HG03457 (cell line): ENCODE measurements around the gene TSEN2.
"Not testable (repeated sequence)": the region's sequence is repeated elsewhere in the genome, so short reads cannot be mapped to it uniquely, and the experiment has no call there.

Experiments
- ATAC-seq: cut with Tn5 transposase; IDR thresholded peaks from one replicate; pipeline ENCODE4 v1.9.1; 2021; ENCODE audit warnings: moderate number of reproducible peaks; ENCODE audit not compliant: unreplicated experiment

TSEN2 gene

DNA sequence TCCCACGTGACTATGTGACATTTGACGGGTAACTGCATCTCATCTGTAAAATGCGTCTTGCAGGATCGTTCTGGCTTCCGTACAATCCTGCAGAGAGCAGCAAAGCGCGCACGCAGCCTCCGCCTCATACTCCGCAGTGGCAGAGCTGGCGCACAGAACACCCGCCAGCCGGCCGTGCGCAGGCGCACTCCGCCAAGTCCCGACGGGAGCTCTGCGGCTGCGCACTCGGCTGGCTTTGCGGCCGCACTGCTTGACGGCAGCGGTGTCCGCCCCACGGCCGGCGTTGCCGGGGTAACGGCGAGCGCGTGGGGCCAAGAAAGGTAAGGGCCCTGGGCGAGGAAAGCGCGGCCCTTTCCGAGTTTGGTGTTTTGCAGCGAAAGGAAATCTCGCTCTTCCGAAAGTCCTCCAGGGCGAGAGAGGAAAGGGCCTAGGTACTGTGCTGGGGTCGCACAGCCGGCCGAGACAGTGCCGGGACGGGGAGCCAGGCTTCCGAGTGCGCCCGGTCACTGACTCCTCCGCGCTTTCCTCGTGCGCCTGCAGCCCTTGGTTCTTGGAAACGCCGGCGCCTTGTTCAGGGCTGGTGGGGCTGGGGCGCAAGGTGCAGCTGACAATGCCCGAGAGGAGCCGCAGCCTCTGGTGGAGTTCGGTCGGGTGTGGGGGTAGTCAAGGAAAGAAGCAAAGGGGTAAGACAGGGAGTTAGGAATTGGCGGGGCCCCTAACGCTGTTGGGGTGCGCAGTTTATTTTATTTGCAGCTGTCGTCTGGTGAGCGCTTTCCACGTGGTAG is at the start of gene TSEN2:
Gene TSEN2, plus strand, starts transcription at position 283 of the 785 bp plus-strand sequence. CDS start 5,321 bp downstream, outside the sequence.
- ATAC-seq: peak; percentile 86

DNA sequence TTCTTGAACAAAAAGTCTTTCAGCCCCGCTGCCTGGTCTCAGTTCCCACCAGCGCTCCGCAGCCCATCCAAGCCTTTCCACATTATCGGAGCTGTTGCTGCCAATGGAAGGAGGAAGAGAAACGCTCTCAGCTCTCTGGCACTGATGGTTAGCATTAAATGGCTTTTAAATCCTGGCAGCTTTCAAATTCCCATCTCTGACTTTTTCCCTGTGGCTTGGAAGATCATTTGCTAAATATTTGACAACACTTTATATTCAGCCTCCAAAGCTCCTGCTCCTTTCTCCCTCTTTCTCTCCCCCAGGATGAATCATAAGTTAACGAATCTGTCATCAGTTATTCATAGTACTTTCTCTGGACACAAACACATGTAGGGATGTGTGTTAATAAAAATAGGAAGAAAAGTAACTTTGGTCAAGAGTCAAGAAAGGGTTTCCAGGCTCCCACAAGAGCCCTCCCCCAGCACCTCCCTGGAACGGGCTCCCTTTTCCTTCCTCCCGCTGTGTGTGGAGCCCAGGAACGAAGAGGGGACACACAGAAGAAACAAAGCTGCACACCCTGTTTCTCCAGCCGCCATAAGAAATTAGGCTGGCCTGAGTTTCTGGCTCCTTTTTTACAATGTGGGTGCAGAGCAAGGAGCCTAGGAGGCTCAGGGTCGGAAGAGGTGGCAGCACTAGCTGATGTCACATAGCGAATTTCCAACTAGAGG is 47.6 kb upstream of the TSEN2 start:
- ATAC-seq: no peak

DNA sequence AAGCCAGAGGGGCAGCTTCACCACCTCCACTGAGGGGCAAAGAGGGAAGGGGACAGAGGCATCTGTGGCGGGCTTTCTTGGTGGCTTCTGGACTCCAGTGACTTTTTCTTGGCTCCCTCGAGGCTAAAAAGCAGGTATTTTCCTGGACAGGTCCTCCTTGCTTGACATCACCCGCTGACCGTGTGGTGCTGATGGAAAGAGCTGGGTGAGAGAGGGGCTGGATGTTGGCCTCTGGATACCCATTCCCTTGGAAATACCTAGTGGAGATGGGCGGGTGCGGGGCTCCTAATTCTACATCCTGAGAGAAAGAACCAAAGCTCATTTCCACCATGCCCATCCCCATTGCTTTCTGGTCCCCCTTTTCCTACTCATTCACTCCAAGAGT is 47.1 kb upstream of the TSEN2 start:
- no peak for ATAC-seq

DNA sequence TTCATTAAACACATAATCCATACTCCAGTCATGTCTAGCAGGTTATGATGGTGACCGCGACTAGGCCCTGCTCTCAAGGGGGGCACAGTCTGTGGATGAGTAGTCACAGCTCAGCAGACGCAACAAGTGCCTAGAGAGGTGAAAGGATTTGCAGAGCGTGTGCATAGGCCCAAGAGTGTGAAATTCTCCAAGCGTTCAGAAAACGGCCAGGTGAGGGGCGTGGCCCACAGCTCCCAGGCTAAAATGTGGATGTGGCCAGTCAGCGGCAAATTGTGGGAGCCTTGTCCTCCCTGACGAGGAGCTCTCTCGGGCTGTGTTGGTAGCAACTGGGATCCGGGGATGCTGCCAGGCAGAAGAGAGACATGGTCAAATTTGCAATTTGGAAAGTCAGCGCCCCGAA is 46.4 kb upstream of the TSEN2 start:
- no peak for ATAC-seq

DNA sequence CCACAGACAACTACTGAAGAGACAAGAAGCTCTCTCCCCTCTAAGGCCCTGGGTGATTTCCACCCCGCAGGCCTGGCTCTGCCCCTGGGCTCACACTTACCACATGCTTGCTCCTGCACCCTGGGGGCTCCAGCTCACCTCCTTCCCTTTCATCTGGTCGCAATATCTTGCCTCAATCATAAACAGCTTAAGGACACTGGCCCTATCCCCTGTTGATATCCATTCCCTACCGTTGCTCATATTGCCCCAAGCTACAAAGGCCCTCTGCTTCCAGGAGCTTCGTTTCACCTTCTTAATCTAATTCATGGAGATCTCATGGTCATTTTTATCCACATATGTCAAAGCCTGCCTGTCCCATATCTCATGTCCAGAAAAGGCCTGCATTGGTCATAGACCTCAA is 46.0 kb upstream of the TSEN2 start:
- ATAC-seq: no peak

DNA sequence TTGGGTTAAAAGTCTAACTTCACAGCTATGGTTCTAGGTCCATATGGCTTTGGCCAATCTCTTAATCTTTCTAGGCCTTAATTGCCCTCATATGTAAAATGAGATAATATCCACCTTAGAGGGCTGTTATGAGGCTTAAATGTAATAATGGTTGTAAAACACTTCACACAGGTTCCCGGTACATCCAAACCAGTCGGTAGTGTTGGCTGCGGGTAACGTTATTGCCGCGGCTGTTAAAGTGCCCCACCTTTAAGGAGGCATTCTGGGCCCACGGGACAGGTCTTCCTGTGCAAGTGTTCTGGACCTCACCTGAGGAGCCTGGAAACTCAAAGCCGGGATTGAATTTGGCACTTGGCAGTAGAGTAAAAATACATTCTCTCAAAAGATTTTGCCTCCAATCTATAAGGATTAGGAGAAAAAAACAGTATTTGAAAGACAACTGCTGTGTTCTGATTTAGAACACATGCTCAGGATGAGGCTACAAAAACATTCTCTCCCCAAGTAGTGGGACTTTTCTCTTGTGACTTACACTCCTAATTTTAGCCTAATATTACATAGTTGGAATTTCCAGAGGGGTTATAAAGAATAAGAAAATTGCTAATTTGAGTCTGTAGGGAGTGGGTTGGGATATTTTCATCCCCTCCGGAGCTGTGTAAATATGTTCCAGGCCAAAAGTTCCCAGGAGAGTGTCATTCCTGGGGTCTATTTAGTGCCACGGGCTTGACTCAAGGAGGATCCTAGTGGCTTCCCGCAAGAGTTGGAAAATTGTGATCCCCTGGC is 44.9 kb upstream of the TSEN2 start:
- no peak for ATAC-seq

DNA sequence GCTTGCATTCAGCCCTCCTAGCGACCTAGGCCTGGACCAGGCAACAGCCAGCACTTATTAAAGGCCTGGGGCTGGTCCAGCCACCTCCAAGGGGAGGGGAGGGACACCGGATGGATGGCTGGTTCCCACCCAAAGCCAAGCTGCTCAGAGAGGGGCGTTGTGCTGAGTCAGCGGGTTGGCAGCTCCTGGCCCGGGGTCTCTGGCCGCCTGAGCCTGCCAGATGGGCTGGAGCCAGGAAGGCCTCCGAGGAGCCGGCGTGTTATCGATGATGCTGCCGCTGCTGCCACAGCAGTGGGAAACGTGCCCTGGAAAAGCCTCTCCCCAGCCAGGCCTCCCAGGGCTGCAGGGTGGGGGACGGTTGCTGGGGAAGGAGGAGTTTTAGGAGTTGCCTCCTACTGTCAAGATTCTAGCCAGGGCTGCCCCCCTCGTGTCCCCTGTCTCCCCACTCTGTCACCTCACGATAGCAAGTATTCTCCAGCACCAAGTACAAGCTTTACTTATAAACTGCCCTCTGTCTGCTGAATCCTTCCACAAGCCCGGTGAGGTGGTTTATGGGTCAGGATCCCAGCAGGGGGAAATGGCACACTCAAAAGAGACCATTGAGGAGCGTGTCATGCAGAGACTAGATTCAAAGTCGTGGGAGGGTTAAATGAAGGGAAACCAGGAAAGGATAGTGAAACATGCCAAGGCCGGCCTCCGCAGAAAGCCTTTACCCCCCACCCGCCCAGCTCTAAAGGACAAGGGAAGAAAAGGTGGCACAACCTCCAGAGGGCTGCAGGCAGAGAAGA is 43.2 kb upstream of the TSEN2 start:
- no peak for ATAC-seq

DNA sequence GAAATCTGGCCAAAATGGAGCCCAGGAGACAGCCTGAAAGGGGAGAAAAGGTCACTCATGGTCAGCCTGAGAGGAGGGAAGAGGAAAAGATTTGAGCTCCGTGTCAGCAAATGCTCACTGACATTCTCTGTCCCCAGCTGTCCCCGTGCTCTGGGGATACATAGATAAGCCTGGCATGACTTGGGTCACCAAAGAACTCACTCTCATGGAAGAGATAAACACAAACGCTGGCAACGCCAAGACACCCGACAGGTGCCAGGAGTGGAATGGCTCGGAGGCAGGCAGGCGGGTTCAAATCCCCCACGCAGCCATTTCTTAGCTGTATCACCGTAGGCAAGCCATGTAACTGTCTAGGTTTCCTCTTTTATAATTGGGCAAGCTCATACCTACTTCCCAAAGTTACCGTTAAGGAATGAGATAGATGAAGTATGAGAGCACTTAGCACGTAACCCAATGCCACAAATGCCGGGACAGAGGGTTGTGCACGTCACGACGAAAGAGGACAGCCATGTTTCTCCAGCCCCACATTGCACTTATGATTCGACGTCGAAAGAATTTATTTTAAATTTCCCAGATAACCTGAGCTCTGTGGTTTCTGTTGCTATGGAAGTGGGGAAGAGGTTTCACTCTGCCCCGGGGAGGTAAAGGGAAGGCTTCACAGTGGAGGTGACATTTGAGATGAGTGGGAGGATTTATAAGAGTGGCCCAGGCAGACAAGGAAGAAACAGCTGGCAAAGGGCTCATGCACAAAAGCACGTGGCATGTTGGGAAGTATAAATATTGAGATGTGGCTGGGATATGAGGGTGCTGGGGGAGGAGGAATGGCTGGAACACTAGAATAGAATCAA is 41.4 kb upstream of the TSEN2 start:
- no peak for ATAC-seq

DNA sequence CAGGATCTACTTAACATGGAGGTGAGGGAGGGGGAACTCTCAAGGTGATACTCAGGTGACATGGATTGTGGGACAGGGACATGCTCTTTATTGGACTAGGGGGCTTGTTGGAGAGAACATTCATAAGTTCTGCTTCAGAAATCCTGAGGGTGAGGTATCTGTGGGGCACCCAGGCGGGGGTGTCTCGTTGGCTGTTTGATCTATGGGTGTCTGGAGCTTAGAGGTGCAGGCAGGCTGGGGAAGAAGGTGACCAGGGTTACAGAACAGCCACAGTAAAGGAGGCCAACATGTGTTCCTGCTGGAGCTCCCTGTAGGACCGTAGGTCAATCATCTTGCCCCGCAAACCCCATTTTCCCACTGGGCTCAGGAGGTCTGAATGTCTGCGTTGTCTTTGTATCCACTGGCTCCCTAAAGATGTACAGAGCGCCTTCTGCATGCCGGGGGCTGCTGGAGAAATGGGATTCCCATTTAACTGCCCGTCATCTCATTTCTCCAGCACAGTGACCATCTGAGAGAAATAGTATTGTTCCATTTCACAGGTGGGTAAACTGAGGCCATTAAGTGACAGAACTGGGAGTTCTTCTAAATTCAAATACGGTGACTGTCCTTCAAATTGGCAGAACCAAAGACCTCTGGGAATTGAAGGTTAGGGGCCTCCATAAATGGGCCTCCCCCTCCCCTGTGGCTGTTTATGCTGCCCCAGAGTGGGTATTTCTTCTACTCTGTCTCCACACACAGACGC is 40.3 kb upstream of the TSEN2 start:
- no peak for ATAC-seq

DNA sequence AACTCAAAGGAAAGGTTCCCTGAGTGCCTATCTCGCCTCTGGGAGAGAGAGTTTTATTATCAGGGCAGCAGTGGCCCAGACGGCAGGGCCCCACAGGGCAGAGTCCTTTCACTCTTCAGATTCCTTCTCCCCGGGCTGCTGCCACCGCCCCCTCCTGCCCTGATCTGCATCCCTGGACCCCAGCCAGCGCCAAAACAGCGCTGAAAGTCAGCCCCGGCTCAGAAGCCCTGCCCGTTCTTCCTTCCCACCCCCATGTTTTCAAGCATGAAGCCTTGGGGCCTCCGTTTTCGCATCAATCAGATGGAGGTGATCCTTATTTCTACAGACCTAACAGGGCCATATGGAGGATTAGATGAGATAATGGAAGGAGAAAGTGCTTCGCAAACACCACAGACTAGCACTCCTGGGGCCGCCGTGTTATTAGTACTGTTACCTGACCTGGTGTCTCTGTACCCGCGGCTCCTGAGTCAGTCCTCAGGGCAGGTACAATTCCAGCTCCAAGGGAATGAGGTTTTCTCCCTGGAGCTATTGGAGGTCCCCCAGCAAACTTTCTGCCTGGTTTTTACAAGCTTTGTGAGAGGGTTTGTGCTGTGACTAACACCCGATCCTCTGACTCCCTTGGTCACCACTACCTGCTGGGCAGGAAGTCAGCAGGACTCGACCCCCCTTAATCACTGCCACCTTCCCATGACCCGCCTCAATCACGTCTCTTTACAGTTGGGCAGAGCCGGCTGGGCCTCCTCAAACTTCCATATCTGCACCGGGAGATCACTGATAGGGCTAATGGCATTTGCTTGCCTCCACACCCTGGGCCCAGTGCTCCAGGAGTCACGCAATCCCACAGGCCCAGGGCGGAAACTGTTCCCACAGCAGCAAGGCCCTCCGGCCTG is 39.5 kb upstream of the TSEN2 start:
- no peak for ATAC-seq

DNA sequence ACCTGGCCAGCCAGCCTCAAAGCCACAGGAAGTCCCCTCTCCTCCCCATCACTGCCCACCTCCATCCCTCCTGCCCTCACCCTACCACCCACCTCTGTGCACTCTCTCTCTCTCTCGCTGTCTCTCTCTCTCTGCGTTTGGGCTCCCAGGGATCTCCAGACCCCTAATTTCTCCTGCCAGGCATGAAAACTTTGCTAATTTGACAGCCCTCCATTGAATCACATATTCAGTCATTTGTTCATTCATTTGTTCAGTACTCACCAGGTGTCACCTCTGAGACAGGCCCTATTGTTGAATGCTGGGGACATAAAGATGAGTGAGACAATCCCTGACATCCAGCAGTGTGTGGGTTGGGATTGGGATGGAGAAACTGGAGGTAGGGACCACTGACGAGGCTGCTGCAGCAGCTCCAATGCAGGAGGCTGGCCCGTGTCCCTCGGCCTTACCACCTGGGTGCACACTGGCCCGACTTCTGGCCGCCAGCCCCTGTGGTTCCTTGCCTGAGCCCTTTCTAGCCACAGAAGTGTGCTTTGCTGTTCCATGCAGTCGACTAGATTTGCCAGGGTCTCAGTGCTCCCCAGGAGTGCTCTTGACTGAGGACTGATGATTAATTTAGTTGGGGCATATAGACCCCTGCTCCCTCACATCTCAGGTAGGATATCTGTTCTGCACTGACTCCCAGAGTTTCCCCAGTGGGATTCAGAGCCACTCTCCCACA is 38.6 kb upstream of the TSEN2 start:
- ATAC-seq: no peak

DNA sequence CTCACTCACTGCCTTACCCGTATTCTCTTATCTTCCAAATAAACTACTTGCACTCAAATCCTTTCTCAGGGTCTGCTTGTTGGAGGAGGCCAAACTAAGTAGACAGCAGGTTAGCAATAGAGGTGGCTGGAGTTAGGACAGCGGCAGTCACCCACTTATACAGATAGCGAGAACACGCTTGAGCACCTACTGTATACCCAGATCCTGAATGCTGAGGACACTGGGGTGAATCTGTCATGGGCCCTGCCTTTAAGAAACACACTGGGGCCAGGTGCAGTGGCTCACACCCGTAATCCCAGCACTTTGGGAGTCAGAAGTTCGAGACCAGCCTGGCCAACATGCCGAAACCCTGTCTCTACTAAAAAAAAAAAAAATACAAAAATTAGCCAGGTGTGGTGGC is 38.0 kb upstream of the TSEN2 start:
- no peak for ATAC-seq

DNA sequence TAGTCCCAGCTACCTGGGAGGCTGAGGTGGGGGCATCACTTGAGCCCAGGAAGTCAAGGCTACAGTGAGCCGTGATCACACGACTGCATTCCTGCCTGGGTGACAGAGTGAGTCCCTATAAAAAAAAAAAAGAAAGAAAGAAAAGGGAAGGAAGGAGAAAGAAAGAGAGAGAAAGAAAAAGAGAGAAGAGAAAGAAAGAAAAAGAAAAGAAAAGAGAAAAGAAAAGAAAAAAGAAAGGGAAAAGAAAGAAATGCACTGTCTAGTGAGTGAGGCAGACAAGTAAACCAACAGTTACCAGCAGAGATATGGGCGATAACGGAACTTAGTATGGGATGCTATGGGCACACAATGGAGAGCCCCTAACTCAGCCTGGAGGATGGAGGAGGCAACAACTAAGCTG is 37.2 kb upstream of the TSEN2 start:
- ATAC-seq: no peak

DNA sequence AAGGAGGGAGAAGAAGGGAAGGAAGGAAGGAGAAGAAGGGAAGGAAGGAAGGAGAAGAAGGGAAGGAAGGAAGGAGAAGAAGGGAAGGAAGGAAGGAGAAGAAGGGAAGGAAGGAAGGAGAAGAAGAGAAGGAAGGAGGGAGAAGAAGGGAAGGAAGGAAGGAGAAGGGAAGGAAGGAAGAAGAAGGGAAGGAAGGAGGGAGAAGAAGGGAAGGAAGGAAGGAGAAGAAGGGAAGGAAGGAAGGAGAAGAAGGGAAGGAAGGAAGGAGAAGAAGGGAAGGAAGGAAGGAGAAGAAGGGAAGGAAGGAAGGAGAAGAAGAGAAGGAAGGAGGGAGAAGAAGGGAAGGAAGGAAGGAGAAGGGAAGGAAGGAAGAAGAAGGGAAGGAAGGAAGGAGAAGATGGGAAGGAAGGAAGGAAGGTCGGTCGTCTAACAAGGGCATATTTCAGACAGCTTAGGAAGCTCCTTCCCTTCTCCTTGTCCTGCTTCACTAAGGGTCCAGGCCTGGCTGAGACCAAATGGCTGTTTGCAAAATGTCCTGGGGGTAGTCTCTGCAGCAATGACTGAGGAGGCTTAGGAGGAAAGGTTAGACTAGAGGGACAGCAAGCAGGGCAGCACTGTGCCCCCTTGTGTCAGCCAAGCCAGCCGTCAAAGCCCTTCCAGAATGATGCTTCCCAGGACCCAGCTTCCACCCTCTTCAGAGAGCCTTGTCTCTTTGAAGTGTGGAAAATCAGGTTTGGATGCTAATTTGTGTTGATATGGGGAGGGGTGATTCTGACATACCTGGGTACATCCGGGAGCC is 35.7 kb upstream of the TSEN2 start:
- ATAC-seq: not testable (repeated sequence)

DNA sequence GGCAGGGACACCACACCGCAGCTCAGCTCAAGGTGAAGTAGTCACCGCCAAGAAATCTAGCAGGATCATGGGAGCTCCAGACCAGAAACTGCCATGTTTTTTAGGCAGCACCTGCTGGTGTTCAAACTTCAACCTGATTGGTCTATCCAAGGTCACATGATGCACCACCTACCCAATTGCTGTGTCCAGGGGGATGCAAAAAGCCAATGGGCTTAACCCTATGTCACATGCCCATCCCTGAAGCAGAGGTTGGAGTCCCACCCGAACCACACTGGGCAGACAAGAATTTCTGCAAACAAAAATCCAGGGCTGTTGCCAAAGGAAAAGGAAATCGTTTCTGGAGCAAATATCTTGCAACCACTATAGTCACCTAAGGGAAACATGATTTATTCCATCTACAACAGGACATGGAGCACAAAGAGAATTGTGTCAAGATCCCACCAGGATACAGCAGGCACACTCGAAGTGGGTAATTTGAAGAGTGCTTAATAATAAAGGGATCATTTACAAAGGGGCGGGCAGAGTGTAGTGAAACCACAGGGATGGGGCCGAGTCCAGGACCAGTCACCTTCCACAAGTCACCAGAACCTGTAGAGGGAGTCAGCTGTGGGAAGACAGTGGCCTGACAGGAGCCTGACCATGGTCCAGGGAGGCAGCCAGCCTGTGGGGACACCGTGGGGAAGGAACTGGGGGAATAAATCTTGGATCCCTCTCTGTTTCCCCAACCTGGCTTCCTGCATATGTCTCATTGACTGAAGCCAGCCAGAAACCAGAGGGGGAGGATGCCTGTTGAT is 34.2 kb upstream of the TSEN2 start:
- ATAC-seq: no peak

DNA sequence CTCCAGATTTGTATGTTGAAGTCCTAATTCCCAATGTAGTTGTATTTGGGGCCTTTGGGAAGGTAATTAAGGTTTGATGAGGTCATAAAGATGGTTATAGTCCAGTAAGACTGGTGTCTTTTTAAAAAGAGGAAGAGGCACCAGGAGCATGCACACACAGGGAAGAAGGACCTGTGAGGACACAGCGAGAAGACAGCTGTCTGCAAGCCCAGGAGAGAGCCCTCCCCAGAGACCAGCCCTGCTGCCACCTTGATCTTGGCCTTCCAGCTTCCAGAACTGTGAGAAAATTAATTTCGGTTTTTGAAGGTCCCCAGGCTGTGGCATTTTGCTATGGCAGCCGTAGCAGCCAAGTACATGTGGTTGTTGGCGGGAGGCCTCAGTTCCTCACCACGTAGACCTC is 32.8 kb upstream of the TSEN2 start:
- ATAC-seq: no peak
